H1 (cell line): ENCODE results near the gene FBP1. TPM values are rescaled to one million over a fixed set of nuclear protein-coding genes. Genes with fewer than 3 reads are reported as not detected.

Source experiments
- CTCF ChIA-PET: fragments of 300-600 bp; sonication (Branson Sonifier 250); formaldehyde crosslinking; loops from one replicate; lab custom pipeline; 2021; ENCODE audit not compliant: partially characterized antibody; lab: Charles Lee
- POLR2A ChIA-PET: fragments of 300-600 bp; sonication (Branson Sonifier 250); formaldehyde crosslinking; loops from one replicate; lab custom pipeline; 2021; ENCODE audit warnings: inconsistent platforms; ENCODE audit not compliant: partially characterized antibody; lab: Charles Lee
- DNase-seq, 2 experiments: peaks; one replicate each; pipeline versions ENCODE4 v3.0.0 to v3.0.0-alpha.2; 2010 to 2022; ENCODE audit warnings: low spot score in 2 of 2, low read depth in 1 of 2, mixed read lengths in 1 of 2
- FAIRE-seq: peaks from 2 replicates; lab custom pipeline; 2011; peaks lifted over from hg19 to GRCh38; lab: Jason Lieb, UNC
- H2AFZ ChIP-seq: 2 replicates; pipeline ENCODE4 v1.8.1; 2012; ENCODE audit warnings: low read length, inconsistent platforms
- H2AK5ac ChIP-seq: 2 replicates; pipeline ENCODE4 v1.6.1; 2013; ENCODE audit warnings: low read depth, low read length
- H2BK120ac ChIP-seq: replicated peaks from 2 replicates; pipeline ENCODE3; 2013; ENCODE audit warnings: low read depth, low read length, inconsistent platforms
- H2BK12ac ChIP-seq: 2 replicates; pipeline ENCODE4 v1.6.1; 2013; ENCODE audit warnings: low read depth, low read length
- H2BK15ac ChIP-seq: 2 replicates; pipeline ENCODE4 v1.6.1; 2013; ENCODE audit warnings: low read length
- H2BK20ac ChIP-seq: 2 replicates; pipeline ENCODE4 v1.6.1; 2013; ENCODE audit warnings: low read length
- H2BK5ac ChIP-seq: 2 replicates; pipeline ENCODE4 v1.6.1; 2013; ENCODE audit warnings: low read depth, low read length
- H3K14ac ChIP-seq: 2 replicates; pipeline ENCODE4 v1.6.1; 2013; ENCODE audit warnings: inconsistent platforms; ENCODE audit not compliant: insufficient read length
- H3K18ac ChIP-seq: 2 replicates; pipeline ENCODE4 v1.6.1; 2013; ENCODE audit warnings: low read length; ENCODE audit errors: extremely low read depth
- H3K23ac ChIP-seq: 2 replicates; pipeline ENCODE4 v1.6.1; 2013; ENCODE audit warnings: inconsistent platforms; ENCODE audit not compliant: insufficient read length
- H3K23me2 ChIP-seq: 2 replicates; pipeline ENCODE4 v1.6.1; 2013; ENCODE audit warnings: low read depth, low read length
- H3K27ac ChIP-seq: 2 replicates; pipeline ENCODE4 v1.6.1; 2011; ENCODE audit warnings: low read depth, low read length, inconsistent platforms
- H3K27me3 ChIP-seq, 4 experiments: replicated peaks in 1 of 4; 1 replicate in 1 of 4; 2 replicates in 3 of 4; pipeline versions ENCODE4 v1.6.1 to v1.8.1; 2011 to 2013; ENCODE audit warnings: low read length in 3 of 4, mild to moderate bottlenecking in 3 of 4, inconsistent platforms in 2 of 4, mixed read lengths in 2 of 4, moderate library complexity in 1 of 4; ENCODE audit not compliant: control insufficient read depth in 3 of 4, insufficient read depth in 3 of 4; ENCODE audit errors: extremely low read depth in 1 of 4
- H3K36me3 ChIP-seq, 4 experiments: 2 replicates each; pipeline versions ENCODE4 v1.6.1 to v1.8.1; 2011 to 2013; ENCODE audit warnings: mild to moderate bottlenecking in 4 of 4, low read length in 3 of 4, moderate library complexity in 2 of 4, control low read depth in 1 of 4, inconsistent platforms in 1 of 4; ENCODE audit not compliant: insufficient read depth in 4 of 4, control insufficient read depth in 2 of 4
- H3K4ac ChIP-seq: replicated peaks from 2 replicates; pipeline ENCODE3; 2013; ENCODE audit warnings: low read length, low read depth, mixed read lengths, inconsistent platforms; ENCODE audit not compliant: insufficient read length
- H3K4me1 ChIP-seq, 4 experiments: replicated peaks in 1 of 4; 1 replicate in 1 of 4; 2 replicates in 3 of 4; pipeline versions ENCODE4 v1.6.1 to v1.8.1; 2011 to 2013; ENCODE audit warnings: low read length in 3 of 4, inconsistent platforms in 2 of 4, mixed read lengths in 1 of 4; ENCODE audit not compliant: insufficient read depth in 4 of 4, control insufficient read depth in 3 of 4
- H3K4me2 ChIP-seq, 2 experiments: 2 replicates each; pipeline versions ENCODE4 v1.6.1 to v1.8.1; 2011 to 2013; ENCODE audit warnings: low read depth in 2 of 2, low read length in 2 of 2, control low read depth in 1 of 2, inconsistent platforms in 1 of 2, mild to moderate bottlenecking in 1 of 2; ENCODE audit not compliant: insufficient read depth in 1 of 2
- H3K4me3 ChIP-seq, 4 experiments: fragments of 200-600, 300-600 bp in 1 of 4; sonication (generic), shearing (Covaris generic), sonication (Bioruptor Twin) in 1 of 4; 2 replicates each; pipeline versions ENCODE4 v1.5.1 to v1.8.1; 2011 to 2016; ENCODE audit warnings: low read length in 4 of 4, low read depth in 3 of 4, control low read depth in 2 of 4, inconsistent platforms in 2 of 4, mild to moderate bottlenecking in 2 of 4, mixed read lengths in 1 of 4, moderate library complexity in 1 of 4; ENCODE audit not compliant: insufficient read depth in 2 of 4; ENCODE audit errors: extremely low read depth in 1 of 4
- H3K56ac ChIP-seq: replicated peaks from 2 replicates; pipeline ENCODE3; 2013; ENCODE audit warnings: low read depth, mild to moderate bottlenecking, mixed read lengths, low read length, inconsistent platforms; ENCODE audit not compliant: insufficient read length
- H3K79me1 ChIP-seq: 2 replicates; pipeline ENCODE4 v1.6.1; 2013; ENCODE audit warnings: low read depth, low read length, control low read depth
- H3K79me2 ChIP-seq, 2 experiments: 2 replicates each; pipeline versions ENCODE4 v1.6.1 to v1.8.1; 2012 to 2013; ENCODE audit warnings: low read length in 2 of 2, mild to moderate bottlenecking in 2 of 2, inconsistent platforms in 1 of 2; ENCODE audit not compliant: insufficient read depth in 2 of 2, control insufficient read depth in 1 of 2
- H3K9ac ChIP-seq, 4 experiments: replicated peaks in 1 of 4; 1 replicate in 1 of 4; 2 replicates in 3 of 4; pipeline versions ENCODE4 v1.6.1 to v1.8.1; 2011 to 2013; ENCODE audit warnings: low read depth in 3 of 4, low read length in 3 of 4, control low read depth in 2 of 4, mild to moderate bottlenecking in 2 of 4, moderate library complexity in 2 of 4, inconsistent platforms in 1 of 4; ENCODE audit errors: extremely low read depth in 1 of 4
- H3K9me3 ChIP-seq, 2 experiments: 2 replicates each; pipeline versions ENCODE4 v1.6.1 to v1.8.1; 2012 to 2013; ENCODE audit warnings: mild to moderate bottlenecking in 2 of 2, moderate library complexity in 2 of 2, control low read depth in 1 of 2, inconsistent platforms in 1 of 2, low read depth in 1 of 2, low read length in 1 of 2, mixed read lengths in 1 of 2; ENCODE audit not compliant: insufficient read depth in 2 of 2
- H4K20me1 ChIP-seq, 2 experiments: replicated peaks in 1 of 2; 2 replicates each; pipeline versions ENCODE3 to v1.8.1; 2011 to 2013; ENCODE audit warnings: inconsistent platforms in 2 of 2, low read length in 2 of 2, mild to moderate bottlenecking in 1 of 2; ENCODE audit not compliant: insufficient read depth in 2 of 2, control insufficient read depth in 1 of 2
- H4K5ac ChIP-seq: 2 replicates; pipeline ENCODE4 v1.6.1; 2013; ENCODE audit warnings: low read length, low read depth, mixed read lengths, inconsistent platforms; ENCODE audit not compliant: insufficient read length
- H4K8ac ChIP-seq: 2 replicates; pipeline ENCODE4 v1.8.0; 2013; ENCODE audit warnings: mild to moderate bottlenecking, moderate library complexity, low read length, inconsistent platforms; ENCODE audit not compliant: insufficient read depth; ENCODE audit errors: extremely low read depth
- H4K91ac ChIP-seq: replicated peaks from 2 replicates; pipeline ENCODE3; 2013; ENCODE audit warnings: low read length, mixed read lengths, inconsistent platforms; ENCODE audit not compliant: insufficient read length
- CBX5 ChIP-seq: fragments of 300-800, 300-1000 bp; sonication (generic); IDR thresholded peaks from 2 replicates; pipeline ENCODE4 v1.7.1; 2016; ENCODE audit warnings: antibody characterized with exemption, low read length, low read depth
- CEBPB ChIP-seq: IDR thresholded peaks from 2 replicates; pipeline ENCODE4 v1.6.1; 2012; ENCODE audit warnings: low read depth, low read length
- CHD1 ChIP-seq: IDR thresholded peaks from 2 replicates; pipeline ENCODE4 v1.6.1; 2012; ENCODE audit warnings: low read depth, low read length, improper control_type of control experiment
- EP300 ChIP-seq, 2 experiments: IDR thresholded peaks; 1 replicate in 1 of 2; 2 replicates in 1 of 2; pipeline ENCODE4 v1.6.1; 2011 to 2012; ENCODE audit warnings: low read depth in 2 of 2, low read length in 2 of 2, mild to moderate bottlenecking in 2 of 2, borderline replicate concordance in 1 of 2, inconsistent platforms in 1 of 2, moderate library complexity in 1 of 2
- MAX ChIP-seq: IDR thresholded peaks from 2 replicates; pipeline ENCODE4 v1.6.1; 2012; ENCODE audit warnings: inconsistent platforms
- RXRA ChIP-seq: IDR thresholded peaks from 2 replicates; pipeline ENCODE4 v1.6.1; 2011; ENCODE audit warnings: low read depth, mild to moderate bottlenecking, low read length, moderate library complexity; ENCODE audit not compliant: insufficient read depth
- SP2 ChIP-seq: IDR thresholded peaks from 2 replicates; pipeline ENCODE4 v1.6.1; 2012; ENCODE audit warnings: mild to moderate bottlenecking, low read length, inconsistent platforms
- TCF12 ChIP-seq: IDR thresholded peaks from 2 replicates; pipeline ENCODE4 v1.6.1; 2011; ENCODE audit warnings: low read depth, mild to moderate bottlenecking, low read length
- WGBS, 2 experiments: shearing (Covaris generic) in 1 of 2; methylation state at CpG; one replicate each; pipeline versions ENCODE4 v1.1.6 to v1.1.7; 2013 to 2015; ENCODE audit warnings: low lambda C conversion rate in 2 of 2, mixed read lengths in 2 of 2, inconsistent platforms in 1 of 2, low coverage in 1 of 2, missing lambda C conversion rate in 1 of 2; ENCODE audit not compliant: insufficient replicate concordance in 2 of 2, insufficient coverage in 1 of 2, insufficient read length in 1 of 2; ENCODE audit errors: extremely low coverage in 1 of 2, missing lambda C conversion rate in 1 of 2; 5-methylcytosine and 5-hydroxymethylcytosine counted together
- polyA plus RNA-seq, 7 experiments: library from polyadenylated mRNA; depleted of rRNA in 3 of 7; stranded (reverse) in 5 of 7; unstranded in 2 of 7; fragments of >200 nt in 5 of 7; fragments of 200-250 nt in 2 of 7; gene quantifications; 1 replicate in 5 of 7; 2 replicates in 1 of 7; 4 replicates in 1 of 7; pipeline versions ENCODE4 v1.2.1 to v1.2.3, GENCODE V29; 2011 to 2013; ENCODE audit warnings: missing spikeins in 2 of 7, mixed read lengths in 2 of 7
- total RNA-seq: library from RNA; stranded (reverse); fragmentation: NEBNext Ultra II Directional; extraction: Animal tissue kit (Norgen Biotek cat#: 25700); gene quantifications from 2 replicates; pipeline ENCODE4 v1.2.1, GENCODE V29; 2021

FBP1 gene
- total and polyA plus RNA-seq, 2 of the 8 experiments (the other 6 are each of a cell fraction or from before 2014, with no cell fraction given) = 1.0 to 4.1 TPM

DNA sequence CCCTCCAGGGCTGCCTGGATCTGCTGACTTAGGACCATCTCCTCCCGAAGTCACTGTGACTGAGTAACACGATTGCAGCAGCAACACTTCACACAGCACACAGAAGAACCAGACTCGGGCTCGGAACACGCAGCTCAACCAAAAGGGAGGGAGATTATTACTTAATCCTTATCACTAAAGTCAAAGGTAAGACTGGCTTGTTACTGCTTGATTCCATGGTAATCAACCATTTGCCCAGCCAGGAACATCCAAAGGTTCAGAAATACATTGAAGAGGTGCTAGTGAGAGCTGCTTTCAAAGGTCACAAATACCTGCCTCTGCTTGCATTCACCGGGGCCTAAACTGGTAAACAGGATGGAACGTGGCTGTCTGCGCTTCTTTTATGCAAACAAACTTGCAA, 7.7 kb downstream of the FBP1 start:
- H3K18ac ChIP-seq = no peak overlapping the region
- WGBS, 2 experiments = 71% methylated on average over 8 of the region's 8 CpGs; no CpG with 5 or more reads in 1 of the 2 experiments
- no peak overlapping the region; a peak in 1 of 8 replicates for H3K4me3 ChIP-seq
- no peak overlapping the region for H4K5ac ChIP-seq
- no peak overlapping the region for H2BK20ac ChIP-seq
- no peak overlapping the region for H3K4ac ChIP-seq
- peak overlapping the region; percentile 1 to 22; a peak in 2 of 4 replicates for H3K4me2 ChIP-seq
- H2BK15ac ChIP-seq = no peak overlapping the region
- TF ChIP-seq CBX5 (no peak), TCF12 (no peak), CEBPB (no peak), SP2 (no peak), CHD1 (no peak), MAX (no peak), EP300 (IDR thresholded peaks at IDR 0.05; ENCODE audit: borderline replicate concordance in 1 of 2, low read depth in 2 of 2, low read length in 2 of 2) (no peak), RXRA (no peak)
- TF ChIP-seq, all 59 proteins: peak for 0
- H4K8ac ChIP-seq = no peak overlapping the region
- H3K79me2 ChIP-seq = no peaks in the 10 kb centered on the region
- no peak overlapping the region for H2BK120ac ChIP-seq
- no peak overlapping the region for H2BK12ac ChIP-seq
- H3K56ac ChIP-seq = no peak overlapping the region
- H2AFZ ChIP-seq = peak overlapping the region; percentile 41; the same call in 1 of the 2 replicates
- no peak overlapping the region for H2AK5ac ChIP-seq
- H3K23ac ChIP-seq = no peak overlapping the region
- no peaks in the 10 kb centered on the region for H3K36me3 ChIP-seq
- FAIRE-seq (no peak), DNase-seq (no peak)
- peaks cover 10 to 16% (median 12%) of the 10 kb centered on the region in 4 experiments for H3K4me1 ChIP-seq
- no peak overlapping the region for H3K27ac ChIP-seq
- H3K23me2 ChIP-seq = no peaks in the 10 kb centered on the region
- no peak overlapping the region for H2BK5ac ChIP-seq
- no peak overlapping the region for H3K14ac ChIP-seq
- ChIA-PET CTCF (interaction anchor here (0.7 to 6.5 kb wide), 3 partner anchors 11 to 332 kb away, joined by 3 to 37 read pairs (median 6); no protein-coding TSS in a partner anchor), POLR2A (interaction anchor here (1.7 kb wide), 1 partner anchor 9 kb away, joined by 9 read pairs; no protein-coding TSS in a partner anchor)
- H3K79me1 ChIP-seq = no peaks in the 10 kb centered on the region
- no peaks in the 10 kb centered on the region for H4K20me1 ChIP-seq
- H4K91ac ChIP-seq = peak overlapping the region; percentile 35
- H3K9me3 ChIP-seq = no peaks in the 10 kb centered on the region
- H3K9ac ChIP-seq = peak overlapping the region in 1 of 4 experiments; percentile 4; a peak in 2 of 7 replicates
- H3K27me3 ChIP-seq = peaks cover 0 to 2% (median 0%) of the 10 kb centered on the region in 4 experiments; a peak in 2 of 7 replicates
